Neural cell (in vitro differentiated cells): ENCODE measurements around the gene AGPAT1. TPM values are rescaled to one million over a fixed set of nuclear protein-coding genes. Genes with fewer than 3 reads are reported as not detected.

ENCODE experiments used
- H2AFZ ChIP-seq: fragments of 200-600, 300-800 bp; sonication (generic), shearing (Covaris generic); 2 replicates; pipeline ENCODE4 v1.6.0; 2014; ENCODE audit warnings: low read depth, mild to moderate bottlenecking, antibody characterized with exemption, low read length, moderate library complexity
- H3F3A ChIP-seq: fragments of 200-600 bp; shearing (Covaris generic); 2 replicates; pipeline ENCODE4 v1.6.1; 2016; ENCODE audit warnings: mild to moderate bottlenecking, moderate library complexity, mixed read lengths, antibody characterized with exemption, low read length; ENCODE audit not compliant: insufficient read depth, poor library complexity, severe bottlenecking
- H3K27ac ChIP-seq: fragments of 200-600, 300-800 bp; sonication (generic), shearing (Covaris generic); 2 replicates; pipeline ENCODE4 v1.5.1; 2014; ENCODE audit warnings: mild to moderate bottlenecking, low read length, moderate library complexity
- H3K27me3 ChIP-seq: fragments of 300-800, 200-600 bp; sonication (generic), shearing (Covaris generic); 2 replicates; pipeline ENCODE4 v1.6.0; 2014; ENCODE audit warnings: mild to moderate bottlenecking, low read depth, low read length, moderate library complexity; ENCODE audit not compliant: insufficient read depth
- H3K36me3 ChIP-seq: fragments of 300-800, 200-600 bp; sonication (generic), shearing (Covaris generic); 2 replicates; pipeline ENCODE4 v1.5.1; 2014; ENCODE audit warnings: mild to moderate bottlenecking, antibody characterized with exemption, low read length, moderate library complexity; ENCODE audit not compliant: insufficient read depth
- H3K4me2 ChIP-seq: fragments of 300-800, 200-600 bp; sonication (generic), shearing (Covaris generic); 2 replicates; pipeline ENCODE4 v1.6.0; 2014; ENCODE audit warnings: mild to moderate bottlenecking, low read length
- H3K4me3 ChIP-seq: fragments of 300-800, 200-600 bp; sonication (generic), shearing (Covaris generic); 2 replicates; pipeline ENCODE4 v1.5.1; 2014; ENCODE audit warnings: mild to moderate bottlenecking, low read length, moderate library complexity
- H3K79me2 ChIP-seq: fragments of 200-600 bp; shearing (Covaris generic); replicated peaks from 2 replicates; pipeline ENCODE4 v1.6.0; 2014; ENCODE audit warnings: mild to moderate bottlenecking, low read length, moderate library complexity; ENCODE audit not compliant: insufficient read depth
- H3K9ac ChIP-seq: fragments of 300-800, 200-600 bp; sonication (generic), shearing (Covaris generic); 2 replicates; pipeline ENCODE4 v1.6.1; 2016; ENCODE audit warnings: mild to moderate bottlenecking, low read length, mixed read lengths
- H3K9me2 ChIP-seq: fragments of 200-600 bp; shearing (Covaris generic); 2 replicates; pipeline ENCODE4 v1.6.1; 2016; ENCODE audit warnings: mild to moderate bottlenecking, low read length, mixed read lengths; ENCODE audit not compliant: insufficient read depth
- H3K9me3 ChIP-seq: fragments of 200-600, 300-800 bp; sonication (generic), shearing (Covaris generic); 2 replicates; pipeline ENCODE4 v1.6.1; 2016; ENCODE audit warnings: mild to moderate bottlenecking, mixed run types, low read length, moderate library complexity, mixed read lengths
- H4K20me1 ChIP-seq: fragments of 200-600 bp; shearing (Covaris generic); 2 replicates; pipeline ENCODE4 v1.6.1; 2016; ENCODE audit warnings: mild to moderate bottlenecking, mixed run types; ENCODE audit not compliant: insufficient read depth
- CTCF ChIP-seq: fragments of 450-650 bp; IDR thresholded peaks from 2 replicates; pipeline ENCODE4 v1.5.1; 2014; ENCODE audit warnings: antibody characterized with exemption, mild to moderate bottlenecking, moderate library complexity; ENCODE audit not compliant: poor library complexity, severe bottlenecking
- EP300 ChIP-seq: fragments of 450-650 bp; conservative IDR thresholded peaks from 2 replicates; pipeline ENCODE4 v1.6.1; 2014; ENCODE audit warnings: antibody characterized with exemption, mild to moderate bottlenecking, moderate library complexity; ENCODE audit not compliant: poor library complexity, severe bottlenecking
- EZH2 ChIP-seq: fragments of 200-600, 300-800 bp; shearing (Covaris generic), sonication (generic); IDR thresholded peaks from 2 replicates; pipeline ENCODE4 v1.6.1; 2014; ENCODE audit warnings: antibody characterized with exemption, low read length, borderline replicate concordance, mild to moderate bottlenecking; ENCODE audit not compliant: insufficient read depth, poor library complexity, severe bottlenecking
- MXI1 ChIP-seq: fragments of 450-650 bp; conservative IDR thresholded peaks from 2 replicates; pipeline ENCODE4 v1.6.1; 2014; ENCODE audit warnings: antibody characterized with exemption, mild to moderate bottlenecking; ENCODE audit not compliant: poor library complexity, severe bottlenecking
- POLR2AphosphoS5 ChIP-seq: IDR thresholded peaks from 2 replicates; pipeline ENCODE4 v1.6.1; 2012
- RAD21 ChIP-seq: fragments of 450-650 bp; conservative IDR thresholded peaks from 2 replicates; pipeline ENCODE4 v1.6.1; 2014; ENCODE audit warnings: antibody characterized with exemption, mild to moderate bottlenecking, moderate library complexity
- REST ChIP-seq: IDR thresholded peaks from 2 replicates; pipeline ENCODE4 v1.6.1; 2012; ENCODE audit warnings: borderline replicate concordance
- SMC3 ChIP-seq: fragments of 450-650 bp; conservative IDR thresholded peaks from 2 replicates; pipeline ENCODE4 v1.6.1; 2014; ENCODE audit warnings: antibody characterized with exemption, mild to moderate bottlenecking, moderate library complexity; ENCODE audit not compliant: poor library complexity
- TAF1 ChIP-seq: IDR thresholded peaks from 2 replicates; pipeline ENCODE4 v1.6.1; 2012; ENCODE audit warnings: low read depth
- polyA plus RNA-seq: library from polyadenylated mRNA; depleted of rRNA; stranded (reverse); fragments of >200 nt; gene quantifications from 2 replicates; pipeline ENCODE4 v1.2.3, GENCODE V29; 2014

AGPAT1 gene
- polyA plus RNA-seq, 1 donor from 2014 or later, result 24.7 TPM

- no peak for TF ChIP-seq SMC3
- Histone ChIP-seq H3K27ac (no peak overlapping the region), H3K9me3 (no peaks in the 10 kb centered on the region), H3K36me3 (no peaks in the 10 kb centered on the region), H3F3A (no peaks in the 10 kb centered on the region), H3K9me2 (no peaks in the 10 kb centered on the region), H3K4me3 (no peak overlapping the region), H3K79me2 (no peaks in the 10 kb centered on the region), H4K20me1 (no peaks in the 10 kb centered on the region), H2AFZ (no peak overlapping the region), H3K9ac (no peak overlapping the region), H3K27me3 (no peaks in the 10 kb centered on the region), H3K4me2 (no peak overlapping the region)
These were observed 41.1 kb upstream of the AGPAT1 start for GRCh38 chr6:32216998-32217397.

DNA sequence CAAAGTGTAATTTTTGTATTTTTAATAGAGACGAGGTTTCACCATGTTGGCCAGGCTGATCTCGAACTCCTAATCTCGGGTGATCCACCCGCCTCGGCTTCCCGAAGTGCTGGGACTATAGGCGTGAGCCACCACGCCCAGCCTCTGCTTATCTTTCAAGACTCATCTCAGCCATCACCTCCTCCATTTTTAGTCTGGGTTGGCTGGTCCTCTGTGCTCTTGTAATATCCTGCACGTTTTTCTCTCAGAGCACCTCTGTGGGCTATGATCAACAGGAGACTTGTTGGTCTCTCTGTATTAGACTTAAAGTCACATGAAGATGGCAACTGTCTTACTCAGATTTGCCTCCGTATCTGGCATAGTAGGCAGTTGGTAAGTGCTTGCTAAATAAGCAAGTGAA is 40.4 kb upstream of the AGPAT1 start:
- no peaks in the 10 kb centered on the region for H3K79me2 ChIP-seq
- H3K27ac ChIP-seq, result no peak overlapping the region
- H3K9ac ChIP-seq, result no peak overlapping the region
- H3K27me3 ChIP-seq, result no peaks in the 10 kb centered on the region
- H3K36me3 ChIP-seq, result no peaks in the 10 kb centered on the region
- no peaks in the 10 kb centered on the region for H3K9me3 ChIP-seq
- no peak overlapping the region for H3K4me3 ChIP-seq
- H2AFZ ChIP-seq, result no peak overlapping the region
- no peaks in the 10 kb centered on the region for H3K9me2 ChIP-seq
- no peak overlapping the region for H3K4me2 ChIP-seq
- TF ChIP-seq EZH2, result no peak
- TF ChIP-seq TAF1, result no peak
- no peak for TF ChIP-seq EP300
- no peak for TF ChIP-seq SMC3
- TF ChIP-seq POLR2AphosphoS5, result no peak
- no peak for TF ChIP-seq CTCF
- no peak for TF ChIP-seq REST
- TF ChIP-seq MXI1, result no peak
- TF ChIP-seq RAD21, result no peak
- no peaks in the 10 kb centered on the region for H3F3A ChIP-seq
- H4K20me1 ChIP-seq, result no peaks in the 10 kb centered on the region

GRCh38 chr6:32215617-32216016 is 39.7 kb upstream of the AGPAT1 start:
- no peaks in the 10 kb centered on the region for H3F3A ChIP-seq
- TF ChIP-seq MXI1 (no peak), POLR2AphosphoS5 (no peak), EZH2 (no peak)
- no peaks in the 10 kb centered on the region for H3K27me3 ChIP-seq

More at GRCh38 chr6:32215617-32216016, 39.7 kb upstream of the AGPAT1 start:
- Histone ChIP-seq H3K4me3 (no peak overlapping the region), H4K20me1 (no peaks in the 10 kb centered on the region), H3K4me2 (no peak overlapping the region), H3K27ac (no peak overlapping the region), H3K9me3 (no peaks in the 10 kb centered on the region), H3K79me2 (no peaks in the 10 kb centered on the region), H2AFZ (no peak overlapping the region), H3K9ac (no peak overlapping the region), H3K36me3 (no peaks in the 10 kb centered on the region), H3K9me2 (no peaks in the 10 kb centered on the region)
